WTC11 (cell line): ENCODE measurements around the gene EZR. TPM values are rescaled to one million over a fixed set of nuclear protein-coding genes. Genes with fewer than 3 reads are reported as not detected.

Experiments used
- ATAC-seq: fragments of 200-7000 bp; cut with Tn5 transposase; 2 replicates; pipeline ENCODE4 v1.10.0; 2021; ENCODE audit warnings: mild to moderate bottlenecking, moderate library complexity
- Bru-seq: library from RNA; stranded (reverse); fragments of 400-500 nt; gene quantifications from one replicate; lab custom pipeline; 2021; lab: Mats Ljungman, UMichigan
- CTCF ChIA-PET: fragments of 300-600 bp; sonication (Branson Sonifier 250); formaldehyde crosslinking; loops from one replicate; lab custom pipeline; 2021; ENCODE audit warnings: antibody characterized with exemption; lab: Charles Lee
- POLR2A ChIA-PET: fragments of 350-600 bp; sonication (Branson Sonifier 250); formaldehyde crosslinking; loops from one replicate; lab custom pipeline; 2021; ENCODE audit warnings: antibody characterized with exemption; lab: Charles Lee
- DNase-seq: peaks from one replicate; pipeline ENCODE4 v3.0.0; 2021; ENCODE audit warnings: low spot score
- H3K27ac Mint-ChIP-seq: 2 replicates; pipeline ENCODE4 v1.8.0; 2021; ENCODE audit warnings: mixed read lengths
- H3K27me3 Mint-ChIP-seq: 2 replicates; pipeline ENCODE4 v1.8.0; 2021; ENCODE audit warnings: low read depth, mild to moderate bottlenecking, moderate library complexity, mixed read lengths
- H3K36me3 Mint-ChIP-seq: 2 replicates; pipeline ENCODE4 v1.8.0; 2021; ENCODE audit warnings: mixed read lengths
- H3K4me1 Mint-ChIP-seq: 2 replicates; pipeline ENCODE4 v1.8.0; 2022; ENCODE audit warnings: mixed read lengths
- H3K4me3 Mint-ChIP-seq: 2 replicates; pipeline ENCODE4 v1.8.0; 2021; ENCODE audit warnings: mild to moderate bottlenecking, moderate library complexity, mixed read lengths
- H3K9me3 Mint-ChIP-seq: 2 replicates; pipeline ENCODE4 v1.8.0; 2021; ENCODE audit warnings: mixed read lengths
- ATF1 ChIP-seq: sonication (generic); formaldehyde crosslinking; IDR thresholded peaks from 2 replicates; pipeline ENCODE4 v1.8.1; 2023; ENCODE audit warnings: mild to moderate bottlenecking, moderate library complexity, missing genetic modification reagents
- ATF6 ChIP-seq: sonication (generic); formaldehyde crosslinking; IDR thresholded peaks from 2 replicates; pipeline ENCODE4 v1.8.1; 2023; ENCODE audit warnings: mild to moderate bottlenecking, missing genetic modification reagents
- E2F4 ChIP-seq: sonication (generic); formaldehyde crosslinking; IDR thresholded peaks from 2 replicates; pipeline ENCODE4 v1.8.1; 2022; ENCODE audit warnings: low read depth, mild to moderate bottlenecking, moderate library complexity, missing genetic modification reagents, borderline replicate concordance
- E2F5 ChIP-seq: sonication (generic); formaldehyde crosslinking; IDR thresholded peaks from 2 replicates; pipeline ENCODE4 v1.8.1; 2022; ENCODE audit warnings: mild to moderate bottlenecking, moderate library complexity, missing genetic modification reagents
- ERG ChIP-seq: fragments of 250-450 bp; sonication (Bioruptor Pico); IDR thresholded peaks from 2 replicates; pipeline ENCODE4 v1.8.0; 2021; ENCODE audit warnings: mild to moderate bottlenecking
- FOXP1 ChIP-seq: sonication (generic); formaldehyde crosslinking; IDR thresholded peaks from 2 replicates; pipeline ENCODE4 v1.8.0; 2022; ENCODE audit warnings: missing genetic modification reagents, mild to moderate bottlenecking, moderate library complexity, borderline replicate concordance
- HMGXB4 ChIP-seq: sonication (generic); formaldehyde crosslinking; IDR thresholded peaks from 2 replicates; pipeline ENCODE4 v1.8.1; 2023; ENCODE audit warnings: mild to moderate bottlenecking, moderate library complexity, missing genetic modification reagents
- MYBL2 ChIP-seq: sonication (generic); formaldehyde crosslinking; IDR thresholded peaks from 2 replicates; pipeline ENCODE4 v1.8.1; 2023; ENCODE audit warnings: mild to moderate bottlenecking, moderate library complexity, missing genetic modification reagents
- NFE2L1 ChIP-seq: sonication (generic); formaldehyde crosslinking; IDR thresholded peaks from 2 replicates; pipeline ENCODE4 v1.8.1; 2023; ENCODE audit warnings: missing genetic modification reagents
- NR2C2 ChIP-seq: sonication (generic); formaldehyde crosslinking; IDR thresholded peaks from 2 replicates; pipeline ENCODE4 v1.8.0; 2022; ENCODE audit warnings: mild to moderate bottlenecking, missing genetic modification reagents
- PRRX2 ChIP-seq: fragments of 250-450 bp; sonication (Bioruptor Pico); IDR thresholded peaks from 2 replicates; pipeline ENCODE4 v1.8.0; 2021; ENCODE audit warnings: mild to moderate bottlenecking
- SMAD4 ChIP-seq: sonication (generic); formaldehyde crosslinking; IDR thresholded peaks from 2 replicates; pipeline ENCODE4 v1.8.0; 2022; ENCODE audit warnings: mild to moderate bottlenecking, missing genetic modification reagents
- SOX15 ChIP-seq: fragments of 250-450 bp; sonication (Bioruptor Pico); IDR thresholded peaks from 2 replicates; pipeline ENCODE4 v1.9.0; 2021; ENCODE audit warnings: mild to moderate bottlenecking
- STAT6 ChIP-seq: sonication (generic); formaldehyde crosslinking; conservative IDR thresholded peaks from 2 replicates; pipeline ENCODE4 v1.8.1; 2023; ENCODE audit warnings: mild to moderate bottlenecking, low read depth, missing genetic modification reagents, moderate library complexity
- TCF7 ChIP-seq: sonication (generic); formaldehyde crosslinking; IDR thresholded peaks from 2 replicates; pipeline ENCODE4 v1.8.0; 2022; ENCODE audit warnings: mild to moderate bottlenecking, low read depth, missing genetic modification reagents, moderate library complexity
- ZNF121 ChIP-seq: sonication (generic); formaldehyde crosslinking; IDR thresholded peaks from 2 replicates; pipeline ENCODE4 v1.8.0; 2023; ENCODE audit warnings: missing genetic modification reagents
- ZNF232 ChIP-seq: sonication (generic); formaldehyde crosslinking; IDR thresholded peaks from 2 replicates; pipeline ENCODE4 v1.8.0; 2022; ENCODE audit warnings: mild to moderate bottlenecking, missing genetic modification reagents
- ZNF532 ChIP-seq: fragments of 250-450 bp; sonication (Bioruptor Pico); IDR thresholded peaks from 2 replicates; pipeline ENCODE4 v1.9.0; 2021; ENCODE audit warnings: mild to moderate bottlenecking, borderline replicate concordance
- ZNF671 ChIP-seq: fragments of 250-450 bp; sonication (Bioruptor Pico); IDR thresholded peaks from 2 replicates; pipeline ENCODE4 v1.8.0; 2021; ENCODE audit warnings: mild to moderate bottlenecking
- long read RNA-seq, 3 experiments: library from RNA in 1 of 3; library from capped mRNA in 1 of 3; library from polyadenylated mRNA in 1 of 3; unstranded in 2 of 3; stranded (forward) in 1 of 3; transcript quantifications; one replicate each; pipeline ENCODE4 v2.0.0, GENCODE V29; 2021
- total RNA-seq: library from RNA; stranded (reverse); gene quantifications from 3 replicates; pipeline ENCODE4 v1.2.3, GENCODE V29; 2021

Gene EZR
- 194 to 215 TPM (median 199 TPM) in 3 replicates for total RNA-seq
- Bru-seq, nascent RNA: percentile 95 among the genes with signal in this experiment
- long read RNA-seq, experiment 1, transcript EZR-202 (14 exons, 3,096 nt): major isoform, 2,243 of 2,762 reads
- long read RNA-seq, experiment 1, transcript EZR-201 (13 exons, 3,068 nt): minor isoform, 190 of 2,762 reads
- long read RNA-seq, experiment 1, partial matches to known transcripts: 188 of 2,762 reads
- long read RNA-seq, experiment 1, other reads (novel, unspliced or antisense): 141 of 2,762 reads
- long read RNA-seq, experiment 2, transcript EZR-202 (14 exons, 3,096 nt): major isoform, 32 of 247 reads
- long read RNA-seq, experiment 2, transcript EZR-201 (13 exons, 3,068 nt): minor isoform, 8 of 247 reads
- long read RNA-seq, experiment 2, partial matches to known transcripts: 141 of 247 reads
- long read RNA-seq, experiment 2, other reads (novel, unspliced or antisense): 66 of 247 reads
- long read RNA-seq, experiment 3, transcript EZR-202 (14 exons, 3,096 nt): major isoform, 189 of 471 reads
- long read RNA-seq, experiment 3, transcript EZR-201 (13 exons, 3,068 nt): minor isoform, 52 of 471 reads
- long read RNA-seq, experiment 3, partial matches to known transcripts: 209 of 471 reads
- long read RNA-seq, experiment 3, other reads (novel, unspliced or antisense): 21 of 471 reads

GRCh38 chr6:158819213-158819976, at the start of gene EZR:
EZR (minus strand) TSS chr6:158819368; CDS start chr6:158818093, 1,275 bp downstream.
- ATAC-seq (peak; percentile 70), DNase-seq (peak; percentile 86)
- Mint-ChIP-seq H3K27me3 (peaks cover 16% of the 10 kb centered on the region), H3K27ac (no peak within 1 kb of the TSS), H3K4me1 (peaks cover 38% of the 10 kb centered on the region), H3K4me3 (peak within 1 kb of the TSS; percentile 95), H3K36me3 (peaks cover 45% of the 10 kb centered on the region), H3K9me3 (peaks cover 7% of the 10 kb centered on the region)
- ChIA-PET POLR2A (interaction anchor here (0.6 to 1.8 kb wide), 10 partner anchors 13 to 223 kb away, joined by 3 to 20 read pairs (median 4); no protein-coding TSS in a partner anchor), CTCF (interaction anchor here (0.8 to 1.8 kb wide), 5 partner anchors 34 to 180 kb away, joined by 3 to 9 read pairs (median 4); partner anchors contain the start of gene RSPH3)
- TF ChIP-seq ATF6 (CRISPR knock-in tag) (no peak), ZNF671 (no peak), SOX15 (no peak), STAT6 (CRISPR knock-in tag) (no peak), E2F4 (peak; percentile 92), ERG (CRISPR knock-in tag) (peak; percentile 85; the same call in 1 of the 2 replicates), ATF1 (CRISPR knock-in tag) (0 out of 2 replicates have a peak, but pooled peaks have one; percentile 37), FOXP1 (CRISPR knock-in tag) (peak; percentile 99), ZNF121 (CRISPR knock-in tag) (peak; percentile 12; the same call in 1 of the 2 replicates), SMAD4 (CRISPR knock-in tag) (no peak; the same call in 1 of the 2 replicates), NFE2L1 (CRISPR knock-in tag) (peak; percentile 97), HMGXB4 (CRISPR knock-in tag) (peak; percentile 85), ZNF232 (CRISPR knock-in tag) (peak; percentile 98), ZNF532 (CRISPR knock-in tag) (peak; percentile 97), TCF7 (CRISPR knock-in tag) (peak; percentile 95), PRRX2 (no peak), MYBL2 (CRISPR knock-in tag) (peak; percentile 97), E2F5 (CRISPR knock-in tag) (peak; percentile 97), NR2C2 (CRISPR knock-in tag) (peak; percentile 81; the same call in 1 of the 2 replicates)
